Raji (cell line): ENCODE data around the gene CHMP2A.
A peak's percentile ranks its signal among the peaks of the same experiment; 100 is the strongest.

ENCODE experiments used
- POLR2A ChIP-seq: IDR thresholded peaks from 2 replicates; pipeline ENCODE4 v1.6.1; 2011; ENCODE audit warnings: low read depth, low read length, control low read depth; ENCODE audit not compliant: insufficient read depth

Gene CHMP2A

DNA sequence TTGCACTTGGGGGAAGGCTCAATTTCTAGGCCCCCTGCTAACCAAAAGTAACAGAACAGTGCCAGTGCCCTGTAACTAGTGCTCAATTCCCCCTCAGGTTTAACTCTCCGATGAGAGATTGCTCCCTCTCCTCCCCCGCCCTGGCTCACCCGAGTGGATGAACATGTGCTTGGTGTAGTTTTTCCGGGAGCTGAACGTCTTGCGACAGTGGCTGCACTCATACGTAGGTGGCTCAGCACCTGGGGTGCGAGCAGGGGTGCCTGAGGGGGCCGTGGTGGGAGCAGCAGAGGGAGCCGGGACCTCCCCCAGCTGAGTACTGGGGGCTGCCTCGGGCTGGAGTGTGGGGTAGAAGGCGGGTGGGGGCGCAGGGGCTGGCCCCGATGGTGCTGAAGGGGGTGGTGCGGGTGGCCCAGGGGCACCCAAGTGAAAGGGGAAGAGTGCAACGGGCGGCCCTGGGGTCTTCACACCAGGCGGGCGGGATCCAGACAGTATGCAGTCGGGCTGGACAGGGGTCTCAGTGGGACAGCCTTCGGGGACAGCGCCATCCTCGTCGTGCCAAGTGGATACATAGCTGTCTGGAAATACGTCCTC is 38.6 kb downstream of the CHMP2A start:
- TF ChIP-seq POLR2A: no peak

DNA sequence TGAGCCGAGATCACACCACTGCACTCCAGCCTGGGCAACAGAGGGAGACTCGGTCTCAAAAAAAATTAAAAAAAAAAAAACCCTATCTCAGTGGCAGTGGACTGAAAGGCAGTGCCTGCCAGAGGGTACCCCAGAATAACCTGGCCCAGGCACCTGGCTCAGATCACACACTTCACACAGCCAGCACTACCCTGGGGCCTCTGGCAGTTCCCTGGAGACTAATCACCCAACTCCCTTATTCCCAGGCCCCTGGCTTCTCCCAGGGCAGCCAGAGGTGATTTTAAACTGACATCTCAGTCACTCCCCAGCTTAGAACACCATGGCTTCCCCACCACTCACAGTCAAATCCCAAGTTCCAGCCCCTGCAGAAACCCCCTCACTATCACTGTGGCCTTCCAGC is 39.6 kb downstream of the CHMP2A start:
- no peak for TF ChIP-seq POLR2A

DNA sequence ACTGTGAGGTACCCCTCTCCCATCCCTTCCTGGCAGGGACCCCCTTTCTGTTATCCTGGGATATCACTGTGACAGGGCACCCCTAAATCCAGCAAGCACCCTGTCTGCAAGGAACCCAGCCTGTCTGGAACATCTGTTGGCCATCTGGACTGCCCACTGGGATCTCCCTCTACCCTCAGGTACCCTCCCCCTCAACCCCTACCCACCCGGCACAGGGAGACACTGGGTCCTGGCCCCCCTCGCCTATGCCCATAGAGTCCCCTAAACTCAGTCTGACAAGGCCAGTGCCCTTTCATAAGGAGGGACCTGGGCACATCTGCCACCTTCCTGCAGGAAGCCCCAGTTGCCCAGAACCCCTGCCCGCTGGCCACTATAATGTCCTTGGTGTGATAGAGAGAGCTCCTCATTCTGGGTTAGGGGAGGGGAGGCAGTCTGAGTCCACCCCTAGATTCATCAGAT is 40.3 kb downstream of the CHMP2A start:
- TF ChIP-seq POLR2A: no peak

DNA sequence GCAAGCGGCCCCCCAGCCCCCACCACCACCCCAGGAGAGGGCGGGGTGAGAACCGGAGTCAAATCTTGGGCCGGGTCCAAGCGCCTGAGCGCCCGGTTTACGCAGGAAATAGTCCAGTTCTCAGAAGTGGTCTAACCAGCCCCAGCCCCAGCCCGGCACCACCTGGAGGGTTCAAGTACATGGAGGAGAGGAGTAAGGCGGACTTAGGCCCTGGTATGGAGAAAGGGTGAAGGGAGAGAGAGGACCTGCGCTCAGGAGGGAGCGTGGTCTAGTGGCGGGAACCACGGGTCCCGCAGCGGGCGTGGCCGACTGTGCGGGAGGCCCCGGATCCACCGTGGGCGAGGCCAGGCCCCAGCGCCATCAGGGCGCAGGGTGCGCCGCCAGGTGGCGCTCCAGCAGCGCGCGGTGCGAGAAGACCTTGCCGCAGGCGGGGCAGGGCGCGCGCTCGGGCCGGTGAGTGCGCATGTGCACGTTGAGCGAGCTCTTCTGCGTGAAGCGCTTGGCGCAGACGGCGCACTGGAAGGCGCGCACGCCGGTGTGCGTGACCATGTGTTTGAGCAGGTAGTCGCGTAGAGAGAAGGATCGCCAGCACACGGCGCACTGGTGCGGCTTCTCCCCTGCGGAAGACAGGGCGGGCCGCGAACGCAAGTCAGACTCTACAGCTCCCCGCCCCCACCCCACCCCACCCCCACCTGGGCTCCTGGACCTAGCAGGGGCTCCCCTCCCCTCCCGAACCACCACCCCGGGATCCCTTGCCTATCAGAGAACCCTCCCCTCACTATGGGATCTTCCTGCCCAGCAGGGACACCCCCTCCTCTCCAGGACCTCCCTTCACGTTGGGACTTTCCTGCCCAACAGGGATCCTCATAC is 41.0 kb downstream of the CHMP2A start:
- TF ChIP-seq POLR2A: peak; percentile 99

DNA sequence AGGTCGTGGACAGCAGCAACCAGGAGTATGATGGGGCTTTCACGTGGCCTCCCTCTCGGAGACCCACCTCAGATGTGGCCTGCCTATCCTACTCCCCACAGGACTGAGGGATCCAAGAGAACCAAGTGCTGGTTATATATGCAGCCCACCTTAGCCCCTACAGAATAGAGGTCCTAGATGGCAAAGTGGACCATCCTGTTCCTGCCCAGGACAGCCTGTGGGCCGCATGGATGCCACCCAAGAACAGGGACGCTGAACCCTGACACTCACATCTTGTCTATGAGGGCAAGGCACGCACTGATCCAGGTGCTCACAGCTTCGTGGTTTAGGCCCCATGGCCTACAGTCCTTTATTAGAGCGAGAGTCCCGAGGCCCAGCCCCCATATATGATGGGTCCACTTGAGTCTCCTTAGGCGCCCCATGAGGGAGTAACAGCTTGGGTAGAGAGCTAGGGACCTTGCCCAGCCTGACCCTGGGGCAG is 41.7 kb downstream of the CHMP2A start:
- TF ChIP-seq POLR2A: no peak

DNA sequence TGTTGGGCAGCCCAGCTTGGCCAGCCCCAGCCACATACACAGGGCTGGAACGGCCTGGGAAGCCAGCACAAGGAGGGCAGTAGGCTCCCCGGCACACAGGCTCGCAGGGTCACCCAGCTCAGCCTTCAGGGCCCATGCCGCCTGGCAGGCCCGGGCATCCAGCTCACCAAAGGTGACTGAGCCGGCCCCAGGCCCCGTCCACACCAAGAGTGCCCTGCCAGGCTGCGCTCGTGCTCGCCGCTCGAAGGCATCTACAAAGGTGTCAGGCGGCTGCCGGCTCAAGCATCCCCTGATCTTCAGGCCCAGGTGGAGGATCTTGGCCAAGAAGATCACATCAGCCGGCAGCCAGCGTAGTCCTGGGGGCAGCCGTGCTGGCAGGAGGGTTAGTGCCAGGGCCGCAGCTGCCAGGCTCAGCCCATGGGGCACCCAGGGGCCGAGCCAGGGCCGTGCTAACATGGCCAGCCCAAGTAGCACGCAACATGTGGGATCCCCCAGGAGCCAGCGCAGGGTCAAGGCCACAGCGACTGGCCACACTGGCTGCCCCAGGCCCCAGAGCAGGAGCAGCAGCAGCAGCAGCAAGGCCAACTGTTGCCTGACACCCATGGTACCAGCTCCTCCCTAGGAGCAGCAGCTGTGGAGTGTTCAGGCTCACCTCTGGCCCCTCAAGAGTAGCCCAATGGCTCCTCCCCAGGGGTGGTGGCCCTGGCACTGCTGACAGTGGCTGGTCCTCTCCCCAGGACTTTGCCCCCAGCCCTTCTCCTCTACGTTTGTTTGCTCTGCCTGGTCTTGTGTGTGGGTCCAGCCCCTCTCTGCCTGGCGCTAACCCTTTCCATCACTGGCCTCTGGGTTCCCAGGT is 43.3 kb downstream of the CHMP2A start, which contains the start of gene SLC27A5:
Gene SLC27A5 (minus strand): TSS at position 640 of the 856 bp plus-strand sequence. CDS start 37 bp downstream, at position 603.
- no peak for TF ChIP-seq POLR2A

DNA sequence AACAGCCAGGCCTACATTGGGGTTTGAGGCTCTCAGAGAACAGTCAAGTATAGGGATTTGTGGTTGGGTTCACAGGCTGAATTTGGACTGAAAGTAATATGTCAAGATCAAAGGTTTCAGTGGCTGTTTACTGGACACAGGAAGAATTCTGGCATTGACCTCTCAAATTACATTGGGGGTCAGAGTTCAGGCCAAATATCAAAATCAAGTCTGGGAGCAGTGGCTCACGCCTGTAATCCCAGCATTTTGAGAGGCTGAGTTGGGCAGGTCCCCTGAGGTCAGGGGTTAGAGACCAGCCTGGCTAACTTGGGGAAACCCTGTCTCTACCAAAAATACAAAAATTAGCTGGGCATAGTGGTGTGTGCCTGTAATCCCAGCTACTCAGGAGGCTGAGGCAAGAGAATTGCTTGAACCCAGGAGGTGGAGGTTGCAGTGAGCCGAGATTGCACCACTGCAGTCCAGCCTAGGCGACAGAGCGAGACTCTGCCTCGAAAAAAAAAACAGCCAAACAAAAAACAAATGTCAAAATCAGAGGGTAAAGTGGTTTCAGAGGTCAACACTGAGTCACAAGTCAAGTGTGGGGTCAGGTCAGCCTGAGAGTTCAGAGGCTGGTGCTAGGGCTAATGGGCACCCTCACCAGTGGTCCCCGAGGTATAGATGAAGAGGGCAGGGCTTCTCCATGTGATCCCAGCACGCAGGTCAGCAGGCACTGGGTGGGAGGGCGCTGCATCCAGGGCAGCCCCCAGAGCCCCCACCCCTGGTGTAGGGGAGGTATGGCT is 44.6 kb downstream of the CHMP2A start:
- TF ChIP-seq POLR2A: no peak

DNA sequence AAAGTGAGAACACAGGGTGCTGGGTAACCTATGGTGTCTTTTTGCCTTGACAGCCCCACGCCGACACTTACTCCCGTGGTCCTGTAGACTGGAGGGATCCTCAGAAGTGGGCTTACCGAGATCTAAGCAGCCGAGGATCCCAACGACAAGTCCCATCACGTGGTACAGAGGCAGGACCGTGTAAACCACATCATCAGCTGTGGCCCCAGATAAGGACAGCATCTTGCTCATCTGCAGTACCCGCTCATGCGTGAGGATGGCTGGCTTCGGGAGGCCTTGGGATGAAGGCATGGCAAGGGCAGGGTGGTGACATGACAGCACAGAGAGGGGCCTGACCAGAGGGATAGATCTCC is 45.2 kb downstream of the CHMP2A start:
- TF ChIP-seq POLR2A: no peak
